ENCODE data around the gene ZNF653.

Gene ZNF653

GRCh38 chr19:11499890-11500420 lies 5.7 kb downstream of the ZNF653 start:
- no peak for TF ChIP-seq CTCF (IDR thresholded peaks at IDR 0.05; ENCODE audit: borderline replicate concordance, insufficient read depth, low read depth, low read length)
- H3K4me3 ChIP-seq (ENCODE audit: low read depth, low read length), result no peak overlapping the region

DNA sequence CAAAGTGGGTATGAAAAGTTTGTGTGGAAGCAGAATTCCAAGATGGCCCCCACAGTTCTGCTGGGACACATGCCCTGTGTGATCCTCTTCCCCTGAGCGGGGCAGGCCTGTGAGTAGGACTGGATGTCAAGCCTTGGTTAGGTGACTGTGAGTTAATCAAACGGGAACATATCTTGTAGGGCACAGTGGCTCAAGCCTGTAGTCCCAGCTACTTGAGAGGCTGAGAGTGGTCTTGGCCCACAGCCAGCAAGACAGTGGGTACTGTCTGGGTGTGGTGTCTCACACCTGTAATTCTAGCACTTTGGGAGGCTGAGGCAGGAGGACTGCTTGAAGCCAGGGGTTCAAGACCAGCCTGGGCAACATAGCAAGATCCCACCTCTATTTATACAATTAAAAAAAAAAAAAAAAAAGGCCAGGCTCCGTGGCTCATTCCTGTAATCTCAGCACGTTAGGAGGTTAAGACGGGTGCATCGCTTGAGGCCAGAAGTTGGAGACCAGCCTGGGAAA lies 6.4 kb downstream of the ZNF653 start:
- TF ChIP-seq CTCF (IDR thresholded peaks at IDR 0.05; ENCODE audit: borderline replicate concordance, insufficient read depth, low read depth, low read length), result no peak
- no peak overlapping the region for H3K4me3 ChIP-seq (ENCODE audit: low read depth, low read length)

GRCh38 chr19:11496391-11497163 lies 9.1 kb downstream of the ZNF653 start:
- no peak overlapping the region for H3K4me3 ChIP-seq (ENCODE audit: low read depth, low read length)
- peak; percentile 79 for TF ChIP-seq CTCF (IDR thresholded peaks at IDR 0.05; ENCODE audit: borderline replicate concordance, insufficient read depth, low read depth, low read length)

GRCh38 chr19:11495885-11496284 lies 9.8 kb downstream of the ZNF653 start:
- no peak overlapping the region for H3K4me3 ChIP-seq (ENCODE audit: low read depth, low read length)
- TF ChIP-seq CTCF (IDR thresholded peaks at IDR 0.05; ENCODE audit: borderline replicate concordance, insufficient read depth, low read depth, low read length), result no peak

GRCh38 chr19:11495481-11495880 lies 10.2 kb downstream of the ZNF653 start:
- no peak for TF ChIP-seq CTCF (IDR thresholded peaks at IDR 0.05; ENCODE audit: borderline replicate concordance, insufficient read depth, low read depth, low read length)
- no peak overlapping the region for H3K4me3 ChIP-seq (ENCODE audit: low read depth, low read length)

DNA sequence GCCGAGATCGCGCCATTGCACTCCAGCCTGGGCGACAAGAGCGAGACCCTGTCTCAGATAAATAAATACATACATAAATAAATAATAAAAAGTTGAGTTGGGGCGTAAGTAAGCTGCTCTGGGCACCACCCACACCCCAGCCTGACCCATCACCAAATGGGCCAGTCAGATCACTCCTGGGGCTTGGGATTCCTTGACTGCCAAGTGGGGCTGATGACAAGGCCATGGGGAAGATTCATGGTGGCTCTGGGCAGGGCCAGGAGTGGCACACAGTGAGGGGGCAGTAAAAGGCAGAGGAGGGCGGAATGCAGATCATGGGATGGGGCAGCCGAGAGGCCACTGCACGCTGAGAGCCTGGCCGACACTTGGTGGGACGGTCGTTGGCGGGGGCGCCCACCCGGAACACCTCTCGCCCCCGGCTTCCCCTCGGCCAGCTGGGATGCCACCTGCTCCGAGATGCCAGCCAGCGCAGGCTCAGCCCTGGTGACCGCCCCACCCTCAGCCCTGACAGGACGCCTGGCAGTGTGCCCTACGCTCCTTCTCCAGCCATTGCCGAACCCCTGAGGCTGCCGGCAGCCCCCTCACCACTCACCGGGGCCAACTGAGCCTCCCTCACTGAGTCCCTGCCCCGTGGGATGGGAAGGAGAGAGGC lies 10.9 kb downstream of the ZNF653 start:
- H3K4me3 ChIP-seq (ENCODE audit: low read depth, low read length), result no peak overlapping the region
- TF ChIP-seq CTCF (IDR thresholded peaks at IDR 0.05; ENCODE audit: borderline replicate concordance, insufficient read depth, low read depth, low read length), result no peak

Data from GM12875 (cell line).